Osteocyte (in vitro differentiated cells): ENCODE measurements around the gene ADAMTS16. TPM values are rescaled to one million over a fixed set of nuclear protein-coding genes. Genes with fewer than 3 reads are reported as not detected.

ENCODE experiments used
- DNase-seq: peaks from one replicate; pipeline ENCODE4 v3.0.0; 2021; ENCODE audit warnings: mixed read lengths; ENCODE audit not compliant: unreplicated experiment; ENCODE audit errors: extremely low spot score
- H3K27ac Mint-ChIP-seq: one replicate; pipeline ENCODE4 v1.8.0; 2021; ENCODE audit warnings: mild to moderate bottlenecking, mixed read lengths; ENCODE audit not compliant: unreplicated experiment
- H3K27me3 Mint-ChIP-seq: one replicate; pipeline ENCODE4 v1.8.0; 2021; ENCODE audit warnings: mixed read lengths; ENCODE audit not compliant: unreplicated experiment
- H3K36me3 Mint-ChIP-seq: one replicate; pipeline ENCODE4 v1.8.0; 2021; ENCODE audit warnings: mixed read lengths; ENCODE audit not compliant: unreplicated experiment
- H3K4me1 Mint-ChIP-seq: one replicate; pipeline ENCODE4 v1.8.0; 2021; ENCODE audit warnings: mixed read lengths; ENCODE audit not compliant: unreplicated experiment
- H3K4me3 Mint-ChIP-seq: one replicate; pipeline ENCODE4 v1.8.0; 2021; ENCODE audit warnings: mild to moderate bottlenecking, moderate library complexity, mixed read lengths; ENCODE audit not compliant: unreplicated experiment
- H3K9me3 Mint-ChIP-seq: one replicate; pipeline ENCODE4 v1.8.0; 2021; ENCODE audit warnings: mixed read lengths; ENCODE audit not compliant: unreplicated experiment
- CTCF ChIP-seq: fragments of 200-600 bp; sonication (generic); IDR thresholded peaks from 2 replicates; pipeline ENCODE4 v1.5.0; 2021; ENCODE audit warnings: antibody characterized with exemption, mild to moderate bottlenecking, moderate library complexity
- total RNA-seq: library from RNA; stranded (reverse); gene quantifications from 2 replicates; pipeline ENCODE4 v1.2.1, GENCODE V29; 2021

ADAMTS16 gene
- total RNA-seq, 1 donor from 2014 or later = not detected

GRCh38 chr5:5326115-5326758, 186.1 kb downstream of the ADAMTS16 start:
- no peak overlapping the region for H3K4me3 Mint-ChIP-seq
- DNase-seq = no peak
- TF ChIP-seq CTCF = no peak
- no peaks in the 10 kb centered on the region for H3K36me3 Mint-ChIP-seq
- peaks cover 13% of the 10 kb centered on the region for H3K4me1 Mint-ChIP-seq
- peaks cover 6% of the 10 kb centered on the region for H3K9me3 Mint-ChIP-seq
- H3K27ac Mint-ChIP-seq = no peak overlapping the region
- peaks cover 22% of the 10 kb centered on the region for H3K27me3 Mint-ChIP-seq

- H3K4me3 Mint-ChIP-seq = no peak overlapping the region
These were observed 187.0 kb downstream of the ADAMTS16 start for GRCh38 chr5:5327126-5327525.

GRCh38 chr5:5330728-5331452, 190.8 kb downstream of the ADAMTS16 start:
- peaks cover 33% of the 10 kb centered on the region for H3K4me1 Mint-ChIP-seq

More at GRCh38 chr5:5327126-5327525, 187.0 kb downstream of the ADAMTS16 start:
- Mint-ChIP-seq H3K36me3 (no peaks in the 10 kb centered on the region), H3K9me3 (peaks cover 2% of the 10 kb centered on the region), H3K27me3 (peaks cover 17% of the 10 kb centered on the region), H3K27ac (no peak overlapping the region), H3K4me1 (peaks cover 19% of the 10 kb centered on the region)
- DNase-seq = no peak
- no peak for TF ChIP-seq CTCF

GRCh38 chr5:5331848-5332247, 191.7 kb downstream of the ADAMTS16 start:
- TF ChIP-seq CTCF = no peak
- Mint-ChIP-seq H3K36me3 (no peaks in the 10 kb centered on the region), H3K27ac (no peak overlapping the region), H3K27me3 (peaks cover 4% of the 10 kb centered on the region), H3K9me3 (no peaks in the 10 kb centered on the region), H3K4me1 (peaks cover 33% of the 10 kb centered on the region), H3K4me3 (no peak overlapping the region)
- DNase-seq = no peak

More at GRCh38 chr5:5330728-5331452, 190.8 kb downstream of the ADAMTS16 start:
- H3K27ac Mint-ChIP-seq = no peak overlapping the region
- no peak for DNase-seq
- H3K36me3 Mint-ChIP-seq = no peaks in the 10 kb centered on the region
- H3K9me3 Mint-ChIP-seq = no peaks in the 10 kb centered on the region
- H3K4me3 Mint-ChIP-seq = no peak overlapping the region
- H3K27me3 Mint-ChIP-seq = peaks cover 4% of the 10 kb centered on the region
- no peak for TF ChIP-seq CTCF

- Mint-ChIP-seq H3K9me3 (no peaks in the 10 kb centered on the region), H3K4me3 (no peak overlapping the region), H3K27ac (no peak overlapping the region), H3K27me3 (peaks cover 4% of the 10 kb centered on the region), H3K4me1 (peaks cover 33% of the 10 kb centered on the region), H3K36me3 (no peaks in the 10 kb centered on the region)
- no peak for DNase-seq
- TF ChIP-seq CTCF = no peak
These were observed 192.2 kb downstream of the ADAMTS16 start for GRCh38 chr5:5332287-5332686.
